ENCODE results near the gene LLGL2.

LLGL2 gene

DNA sequence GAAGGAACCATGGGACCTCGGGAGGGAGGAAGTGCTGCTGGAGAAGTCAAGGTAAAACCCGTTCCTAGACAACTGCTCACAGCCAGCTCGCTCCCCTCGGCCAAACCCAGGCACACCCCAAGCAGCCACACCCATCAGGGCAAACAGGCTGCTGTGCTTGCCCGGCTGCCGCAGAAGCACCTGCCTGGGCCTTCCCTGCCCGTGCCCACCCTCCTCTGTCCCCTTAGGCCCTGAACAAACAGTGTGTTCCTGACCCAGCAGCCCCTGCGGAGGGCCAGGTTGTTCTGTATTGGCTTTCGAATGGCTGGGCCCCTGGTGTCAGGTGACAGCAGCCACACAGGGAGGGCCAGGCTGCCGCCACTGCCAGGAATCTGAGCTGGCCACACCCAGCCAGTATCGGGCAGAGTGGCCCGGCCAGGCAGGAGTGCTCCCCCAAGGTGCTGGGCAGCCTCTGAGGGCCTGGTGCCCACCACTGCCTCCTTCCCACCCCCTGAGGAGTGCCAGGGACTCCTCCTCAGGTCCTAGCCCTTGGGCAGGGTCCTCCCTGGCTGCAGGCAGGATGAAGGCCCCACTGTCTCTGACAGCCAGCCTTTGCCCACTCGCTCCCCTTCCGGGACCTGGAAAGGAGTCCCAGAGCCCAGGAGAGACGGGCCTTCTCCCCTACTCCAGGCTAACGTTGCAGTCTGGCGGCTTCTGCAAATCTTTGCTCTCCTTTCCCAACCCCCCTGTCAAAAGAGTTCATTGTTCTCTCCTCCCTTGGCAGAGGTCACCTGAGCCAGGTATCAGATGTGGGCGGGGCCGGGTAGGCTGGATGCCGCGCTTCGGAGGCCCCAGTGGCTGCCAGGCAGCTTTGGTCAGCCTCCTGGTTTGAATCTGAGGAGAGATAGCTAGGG is 24.0 kb downstream of the LLGL2 start:
- no peak for DNase-seq (ENCODE audit: low read depth in 2 of 2)

DNA sequence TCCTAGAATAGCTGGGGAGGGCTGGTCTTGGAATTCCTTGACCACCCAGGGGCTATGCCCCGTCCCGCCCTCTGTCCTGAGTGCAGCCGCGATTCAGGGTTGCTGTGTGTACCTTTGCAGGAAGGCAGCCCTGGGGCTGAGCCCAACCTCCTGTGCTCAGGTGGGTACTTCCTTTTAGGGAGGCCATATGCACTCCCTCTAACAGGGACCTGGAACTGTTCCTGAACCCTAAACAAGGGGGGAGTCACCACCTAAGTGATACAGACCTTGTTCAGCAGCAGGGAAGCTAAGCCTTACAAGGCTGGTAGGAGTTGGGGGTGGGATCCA is 24.6 kb downstream of the LLGL2 start:
- DNase-seq (ENCODE audit: low read depth in 2 of 2), result no peak

DNA sequence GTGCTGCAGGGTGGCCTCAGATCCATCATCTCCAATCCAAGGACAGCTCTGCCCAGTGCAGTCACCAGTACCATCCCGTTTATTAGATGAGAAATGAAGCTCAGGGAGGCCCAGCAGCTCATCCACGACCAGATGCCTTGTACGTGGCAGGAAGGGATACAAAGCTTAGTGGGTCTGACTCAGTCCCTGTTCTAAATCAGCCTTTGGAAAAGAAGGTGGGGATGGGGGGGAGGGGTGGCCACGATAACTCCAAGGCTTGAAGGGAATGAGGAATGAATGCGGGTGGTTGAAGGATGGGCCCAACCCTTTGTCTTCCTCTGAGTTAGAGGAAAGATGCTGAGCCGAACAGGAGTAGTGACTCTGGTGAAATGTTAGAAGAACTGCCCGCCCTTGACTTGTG is 25.8 kb downstream of the LLGL2 start:
- DNase-seq (ENCODE audit: low read depth in 2 of 2), result no peak

DNA sequence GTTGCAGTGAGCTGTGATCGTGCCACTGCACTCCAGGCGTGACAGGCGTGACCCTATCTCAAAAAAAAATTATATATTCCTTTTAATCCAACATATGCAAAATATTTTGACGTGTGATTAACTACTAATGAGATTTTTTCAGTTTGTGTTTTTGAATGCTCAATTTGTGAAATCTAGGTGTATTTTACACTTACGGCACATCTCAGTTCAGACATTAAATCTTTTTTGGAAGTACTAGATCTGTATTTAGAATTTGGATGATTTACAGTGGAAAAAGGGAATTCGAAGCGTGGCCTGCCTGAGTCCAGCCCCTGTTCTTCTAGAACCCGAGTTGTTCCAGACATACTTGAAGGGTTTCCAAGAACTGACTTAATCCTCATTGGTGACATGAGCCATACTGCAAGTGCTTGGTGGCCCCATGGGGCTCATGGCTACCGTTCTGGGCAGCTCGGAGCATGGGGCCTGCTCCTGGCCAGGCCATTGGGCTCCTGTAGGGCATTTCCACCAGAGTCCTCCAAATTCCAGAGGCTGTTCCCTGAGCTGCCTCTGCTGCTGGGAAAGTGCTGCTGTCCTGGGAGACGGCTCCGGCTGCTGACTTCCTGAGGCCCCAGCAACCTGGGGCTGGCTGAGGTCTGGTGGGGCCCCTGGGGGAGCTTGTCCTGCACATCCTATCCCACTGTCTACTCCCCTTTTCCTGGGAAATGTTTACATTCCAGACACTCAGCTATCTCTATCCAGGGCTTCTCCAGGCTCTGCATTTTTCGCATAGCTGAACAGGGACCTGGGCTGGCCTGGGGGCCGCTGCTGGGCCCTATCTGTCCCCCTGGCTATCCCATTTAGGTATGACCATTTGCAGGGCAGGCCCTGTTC is 27.2 kb downstream of the LLGL2 start:
- DNase-seq (ENCODE audit: low read depth in 2 of 2), result no peak

DNA sequence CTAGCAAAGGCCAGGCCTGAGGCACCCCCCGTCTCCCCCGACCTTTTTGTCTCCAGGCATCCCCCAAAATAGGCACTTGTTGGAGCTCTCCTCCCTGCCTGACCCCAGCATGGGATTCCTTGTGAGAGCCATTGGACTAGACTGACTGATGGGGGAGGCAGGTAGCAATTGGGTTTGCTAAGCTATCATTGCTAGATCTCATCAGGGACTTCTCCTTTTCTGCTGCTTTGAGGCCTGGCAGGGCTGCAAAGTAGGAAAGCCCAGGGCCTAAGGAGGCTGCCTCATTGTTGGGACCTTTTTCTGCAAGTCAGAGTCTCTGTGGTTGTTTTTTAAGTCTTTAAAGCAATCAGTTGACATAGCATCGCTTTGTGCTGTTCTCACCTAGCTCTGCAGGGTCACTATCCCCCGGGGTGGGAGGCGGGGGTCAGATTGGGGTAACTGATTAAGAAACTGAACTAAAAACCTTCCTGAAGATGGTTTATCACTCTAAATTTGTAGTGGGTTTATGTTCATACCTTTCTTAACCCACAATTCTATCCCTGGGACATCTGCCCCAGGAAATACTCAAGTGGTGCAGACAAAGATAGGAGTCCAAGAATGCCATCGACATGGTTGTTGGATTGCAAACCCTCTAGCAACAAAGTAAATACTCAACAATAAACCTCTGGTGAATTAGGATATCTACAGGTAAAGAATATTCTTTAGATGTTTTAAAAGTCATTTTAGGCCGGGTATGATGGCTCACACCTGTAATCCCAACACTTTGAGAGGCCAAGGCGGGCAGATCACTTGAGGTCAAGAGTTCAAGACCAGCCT is 28.0 kb downstream of the LLGL2 start:
- no peak for DNase-seq (ENCODE audit: low read depth in 2 of 2)

DNA sequence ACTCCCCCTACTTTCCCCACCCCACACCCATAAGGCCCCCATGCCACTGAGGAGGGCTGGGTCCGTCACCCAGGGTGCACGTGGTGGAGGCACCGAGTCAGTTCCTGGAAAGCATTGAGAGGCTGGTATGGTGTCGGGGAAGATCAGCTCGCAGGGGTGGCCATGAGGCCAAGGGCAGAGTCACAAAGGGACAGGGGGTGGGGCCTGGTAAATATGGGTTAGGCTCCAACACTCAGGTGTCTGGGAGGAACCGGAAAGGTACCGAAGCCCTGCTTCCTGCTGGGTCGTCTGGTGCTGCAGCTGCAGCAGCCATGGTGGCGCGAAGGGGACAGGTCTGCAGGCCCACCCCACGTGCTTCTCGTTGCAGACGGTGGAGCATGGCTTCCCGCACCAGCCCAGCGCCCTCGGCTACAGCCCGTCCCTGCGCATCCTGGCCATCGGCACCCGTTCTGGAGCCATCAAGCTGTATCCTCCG is 30.2 kb downstream of the LLGL2 start:
- no peak for DNase-seq (ENCODE audit: low read depth in 2 of 2)

DNA sequence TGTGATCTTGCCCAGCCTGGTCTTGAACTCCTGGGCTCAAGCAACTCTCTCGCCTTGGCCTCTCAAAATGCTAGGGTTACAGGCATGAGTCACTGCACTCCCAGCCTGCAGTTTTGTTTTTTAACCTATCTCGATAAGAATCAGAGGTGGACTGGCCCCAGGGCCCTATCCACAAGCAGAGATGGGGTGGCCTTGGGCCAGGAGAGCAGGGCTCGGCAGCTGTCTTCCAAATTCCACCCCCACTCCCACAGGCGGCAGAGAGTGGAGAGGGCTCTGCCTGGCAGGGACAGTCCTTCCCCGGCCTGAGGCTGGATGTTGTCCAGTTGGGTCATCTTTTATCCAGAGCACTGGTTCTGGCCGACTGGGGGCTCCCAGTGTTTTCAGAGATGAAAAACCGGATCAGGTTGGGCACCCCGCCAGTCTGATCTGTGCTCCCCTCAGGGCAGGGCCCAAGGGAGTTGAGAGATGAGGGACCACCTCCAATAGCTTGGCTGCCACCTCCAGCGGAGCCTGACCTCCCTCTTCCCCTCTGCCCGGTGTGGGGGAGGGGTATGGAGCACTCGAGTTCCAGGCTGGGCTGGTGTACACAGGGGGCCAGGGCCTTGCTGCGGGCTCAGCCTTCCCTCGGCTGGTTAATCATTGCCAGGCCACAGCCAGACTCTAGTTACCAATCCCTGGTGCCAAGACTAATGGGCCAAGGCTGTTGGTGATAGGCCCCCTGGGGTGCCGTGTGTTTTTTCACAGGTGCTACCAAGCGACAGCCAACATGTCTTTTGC is 31.8 kb downstream of the LLGL2 start:
- DNase-seq (ENCODE audit: low read depth in 2 of 2), result no peak

DNA sequence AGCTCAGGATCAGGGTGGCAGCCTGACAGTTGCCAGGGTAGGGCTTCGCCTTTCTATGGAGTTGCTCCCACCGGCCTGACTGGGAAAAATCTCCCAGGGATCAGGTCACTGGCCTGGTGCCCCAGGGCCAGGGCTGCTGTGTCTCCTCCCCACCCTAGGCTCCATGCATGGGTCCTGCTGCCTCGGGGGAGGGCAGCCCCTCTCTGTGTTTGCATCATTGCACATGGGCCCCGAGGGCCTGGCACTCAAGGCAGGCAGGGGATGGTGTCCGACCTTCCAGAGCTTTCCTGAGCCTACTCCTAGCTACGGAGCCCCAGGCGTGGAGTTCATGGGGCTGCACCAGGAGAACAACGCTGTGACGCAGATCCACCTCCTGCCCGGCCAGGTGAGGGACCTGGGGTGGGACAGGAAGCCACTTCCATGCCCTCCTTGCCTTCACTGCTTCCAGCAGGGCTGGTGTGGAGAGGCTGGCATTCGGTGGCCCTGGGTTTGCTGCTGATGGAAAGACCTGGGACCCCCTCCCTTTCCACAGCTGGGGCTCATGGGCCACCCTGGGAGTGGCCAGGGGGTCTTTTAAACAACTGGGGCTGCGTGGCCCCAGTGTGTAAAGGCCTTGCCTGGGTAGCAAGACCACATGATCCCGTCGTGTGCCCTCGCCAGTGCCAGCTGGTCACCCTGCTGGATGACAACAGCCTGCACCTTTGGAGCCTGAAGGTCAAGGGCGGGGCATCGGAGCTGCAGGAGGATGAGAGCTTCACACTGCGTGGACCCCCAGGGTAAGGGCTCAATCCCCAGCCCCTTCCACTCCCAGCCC is 32.6 kb downstream of the LLGL2 start:
- no peak for DNase-seq (ENCODE audit: low read depth in 2 of 2)

DNA sequence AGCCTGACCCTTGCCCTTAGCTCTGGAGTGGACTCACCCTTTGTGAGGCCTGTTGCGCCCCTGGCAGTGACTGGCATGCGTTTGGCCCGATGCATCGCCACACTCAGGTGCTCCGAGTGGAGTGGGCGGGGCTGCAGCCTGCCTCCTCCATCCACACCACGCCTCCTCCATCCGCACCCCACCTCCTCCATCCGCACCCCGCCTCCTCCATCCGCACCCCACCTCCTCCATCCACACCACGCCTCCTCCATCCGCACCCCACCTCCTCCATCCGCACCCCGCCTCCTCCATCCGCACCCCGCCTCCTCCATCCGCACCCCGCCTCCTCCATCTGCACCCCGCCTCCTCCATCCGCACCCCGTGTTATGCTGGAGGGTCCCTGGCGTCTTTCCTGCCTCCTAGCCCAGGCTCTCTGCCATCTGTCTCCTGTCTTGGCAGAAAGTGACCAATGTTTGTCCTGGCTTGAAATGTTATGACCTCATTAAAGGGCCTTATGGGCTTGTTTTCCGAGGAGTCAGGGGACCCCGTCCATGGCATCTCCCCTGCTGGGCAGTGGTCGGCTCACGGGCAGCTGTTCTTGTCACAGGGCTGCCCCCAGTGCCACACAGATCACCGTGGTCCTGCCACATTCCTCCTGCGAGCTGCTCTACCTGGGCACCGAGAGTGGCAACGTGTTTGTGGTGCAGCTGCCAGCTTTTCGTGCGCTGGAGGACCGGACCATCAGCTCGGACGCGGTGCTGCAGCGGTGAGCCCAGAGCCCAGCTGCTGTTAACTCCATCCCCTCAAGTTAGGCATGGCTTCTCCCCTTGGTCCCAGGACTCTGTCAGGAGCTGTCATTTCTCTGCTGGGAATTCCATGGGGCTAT is 33.4 kb downstream of the LLGL2 start:
- DNase-seq (ENCODE audit: low read depth in 2 of 2), result no peak

DNA sequence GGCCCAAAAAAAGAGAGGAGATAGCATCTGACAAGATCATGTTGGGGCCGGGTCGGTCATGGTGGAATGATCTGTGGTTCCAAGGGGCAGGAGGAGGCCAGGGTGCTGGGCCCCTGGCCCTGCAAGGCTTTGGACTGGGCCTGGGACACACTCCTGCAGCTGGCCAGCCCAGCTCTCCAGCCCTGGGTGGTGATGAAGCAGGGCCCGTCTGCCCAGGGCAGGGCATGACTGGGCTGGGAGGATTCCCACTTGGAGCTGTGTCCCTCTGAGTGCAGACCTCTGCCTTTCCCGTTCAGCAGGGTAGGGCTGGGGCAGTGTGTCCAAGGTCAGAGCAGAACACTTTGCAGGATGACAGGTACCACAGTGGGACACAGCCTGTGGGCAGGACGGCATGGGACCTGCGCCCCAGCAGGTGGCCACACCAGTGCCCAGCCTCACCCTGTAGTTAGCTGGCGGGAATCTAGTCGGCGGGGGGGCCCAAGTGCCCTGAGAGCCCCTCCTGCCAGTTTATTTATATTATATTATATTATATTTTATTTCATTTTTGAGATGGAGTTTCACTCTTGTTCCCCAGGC is 34.5 kb downstream of the LLGL2 start:
- no peak for DNase-seq (ENCODE audit: low read depth in 2 of 2)

DNA sequence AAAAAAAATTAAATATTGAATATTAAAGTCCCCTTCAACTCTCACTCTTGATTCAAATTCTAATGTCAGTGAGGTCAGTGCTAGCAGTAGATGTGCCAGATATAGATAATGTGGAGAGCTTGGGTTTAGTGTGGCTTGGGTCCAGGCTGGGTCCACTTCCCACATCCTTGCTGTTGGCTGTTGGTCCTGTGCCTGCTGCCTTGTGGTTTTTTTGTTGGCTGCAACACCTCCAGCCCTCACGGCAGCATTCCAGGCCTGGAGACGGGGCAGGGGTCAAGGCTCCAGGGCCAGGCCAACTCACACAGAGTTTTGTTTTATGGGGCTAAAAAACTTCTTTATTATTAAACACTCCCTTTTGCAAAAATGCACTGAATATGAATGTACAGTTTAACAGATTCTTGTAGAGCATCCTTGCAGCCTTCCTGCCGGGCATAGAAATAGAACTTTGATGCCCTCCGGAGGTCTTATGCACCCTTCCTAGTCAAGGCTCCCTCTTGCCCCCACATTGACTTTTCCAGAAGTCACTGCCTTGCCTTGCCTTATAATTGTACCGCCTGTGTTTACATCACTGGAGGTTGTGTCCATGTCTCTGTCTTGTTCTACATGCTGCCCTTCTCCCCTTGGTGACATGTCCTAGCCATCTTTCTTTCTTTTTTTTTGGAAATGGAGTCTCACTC is 36.6 kb downstream of the LLGL2 start:
- no peak for DNase-seq (ENCODE audit: low read depth in 2 of 2)

DNA sequence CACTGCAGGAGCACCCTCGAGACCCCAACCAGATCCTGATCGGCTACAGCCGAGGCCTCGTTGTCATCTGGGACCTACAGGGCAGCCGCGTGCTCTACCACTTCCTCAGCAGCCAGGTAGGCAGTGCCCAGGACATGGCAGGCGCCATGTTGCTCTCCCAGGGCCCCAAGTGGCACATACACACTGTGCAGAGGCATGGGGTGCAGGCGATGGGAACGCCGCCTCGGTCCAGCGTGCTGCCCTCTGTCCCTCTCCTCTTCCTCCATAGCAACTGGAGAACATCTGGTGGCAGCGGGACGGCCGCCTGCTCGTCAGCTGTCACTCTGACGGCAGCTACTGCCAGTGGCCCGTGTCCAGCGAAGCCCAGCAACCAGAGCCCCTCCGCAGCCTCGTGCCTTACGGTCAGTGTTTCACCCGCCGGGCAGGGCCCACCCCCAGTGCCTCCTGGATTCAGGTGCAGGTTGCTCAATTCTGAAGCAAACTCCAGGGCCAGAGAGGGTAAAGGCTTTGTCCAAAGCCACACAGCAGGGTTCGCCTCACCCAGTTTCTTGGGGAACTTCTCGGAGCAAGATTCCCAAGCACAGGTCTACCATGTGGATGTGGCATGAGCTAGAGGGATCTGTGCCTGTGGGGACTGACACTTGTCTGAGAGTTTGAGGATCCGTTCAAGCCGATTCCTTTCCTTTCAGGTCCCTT is 37.7 kb downstream of the LLGL2 start:
- DNase-seq (ENCODE audit: low read depth in 2 of 2), result no peak

DNA sequence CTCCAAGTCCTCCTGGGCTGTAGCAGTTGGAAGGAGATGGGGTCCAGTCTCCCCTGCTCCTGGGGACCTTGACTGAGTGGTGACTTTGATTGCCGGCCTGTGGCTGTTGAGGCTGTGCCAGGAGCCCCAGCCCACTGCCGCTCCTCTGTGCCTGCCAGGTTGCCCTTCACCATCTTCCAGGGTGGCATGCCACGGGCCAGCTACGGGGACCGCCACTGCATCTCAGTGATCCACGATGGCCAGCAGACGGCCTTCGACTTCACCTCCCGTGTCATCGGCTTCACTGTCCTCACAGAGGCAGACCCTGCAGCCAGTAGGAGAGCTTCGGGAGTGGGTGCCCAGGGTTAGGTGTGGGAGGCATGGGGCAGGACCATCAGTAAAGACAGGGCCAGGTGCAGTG is 38.7 kb downstream of the LLGL2 start:
- DNase-seq (ENCODE audit: low read depth in 2 of 2), result no peak

DNA sequence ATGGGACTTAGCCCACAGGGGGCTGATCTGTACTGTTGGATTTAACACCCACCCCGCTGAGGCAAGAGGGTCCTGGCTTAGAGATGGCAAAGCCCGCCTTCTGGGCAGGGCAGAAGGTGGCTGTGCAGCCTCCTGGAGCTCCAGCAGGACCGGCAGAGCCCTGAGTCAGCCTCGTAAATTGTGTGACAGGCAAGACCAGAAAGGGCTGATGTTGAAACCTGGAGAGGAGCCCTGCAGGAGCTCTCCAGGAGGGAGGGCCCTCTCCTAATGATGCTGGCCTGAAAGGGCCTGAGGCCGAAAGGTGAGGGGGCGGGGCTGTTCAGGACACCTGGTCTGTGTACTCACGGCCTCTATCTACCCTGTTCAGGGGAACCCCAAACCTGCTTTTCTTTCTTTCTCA is 39.6 kb downstream of the LLGL2 start:
- no peak for DNase-seq (ENCODE audit: low read depth in 2 of 2)

DNA sequence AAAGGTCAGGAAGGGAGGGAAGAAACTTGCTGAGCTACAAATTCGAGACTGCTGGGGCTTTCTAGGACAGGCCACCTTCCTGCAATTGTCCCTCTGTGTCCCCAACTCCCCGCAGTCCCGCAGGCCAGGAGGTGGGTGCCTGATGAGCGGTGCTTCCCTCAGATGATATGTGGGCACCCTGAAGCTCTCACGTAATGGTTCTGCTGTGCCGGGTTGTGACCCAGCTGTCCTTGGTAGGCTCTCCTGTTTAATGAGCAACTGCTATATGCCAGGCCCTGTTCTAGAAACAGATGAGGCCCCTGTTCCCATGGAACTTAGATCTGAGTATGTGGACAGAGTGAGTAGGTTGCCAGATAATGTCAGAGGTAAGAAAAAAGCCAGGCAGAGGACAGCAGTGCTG is 40.1 kb downstream of the LLGL2 start:
- no peak for DNase-seq (ENCODE audit: low read depth in 2 of 2)

DNA sequence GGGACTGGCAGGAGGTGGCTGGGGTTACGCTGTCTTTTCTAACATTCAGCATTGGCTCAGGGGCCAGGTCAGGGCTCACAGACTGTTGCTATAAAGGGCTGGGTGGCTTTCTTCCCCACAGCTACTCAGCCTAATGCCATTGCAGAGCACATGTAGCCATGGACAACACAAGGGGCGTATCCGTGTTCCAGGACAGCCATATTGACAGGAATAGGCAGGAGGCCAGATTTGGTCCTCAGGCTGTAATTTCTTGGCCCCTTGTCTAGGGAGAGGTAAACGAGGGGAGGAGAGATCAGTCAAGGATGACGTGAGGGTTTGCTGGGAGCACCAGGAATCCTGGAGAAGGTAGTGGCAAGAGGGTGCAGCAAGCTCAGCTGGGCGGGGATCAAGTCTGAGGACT is 40.9 kb downstream of the LLGL2 start:
- DNase-seq (ENCODE audit: low read depth in 2 of 2), result no peak

DNA sequence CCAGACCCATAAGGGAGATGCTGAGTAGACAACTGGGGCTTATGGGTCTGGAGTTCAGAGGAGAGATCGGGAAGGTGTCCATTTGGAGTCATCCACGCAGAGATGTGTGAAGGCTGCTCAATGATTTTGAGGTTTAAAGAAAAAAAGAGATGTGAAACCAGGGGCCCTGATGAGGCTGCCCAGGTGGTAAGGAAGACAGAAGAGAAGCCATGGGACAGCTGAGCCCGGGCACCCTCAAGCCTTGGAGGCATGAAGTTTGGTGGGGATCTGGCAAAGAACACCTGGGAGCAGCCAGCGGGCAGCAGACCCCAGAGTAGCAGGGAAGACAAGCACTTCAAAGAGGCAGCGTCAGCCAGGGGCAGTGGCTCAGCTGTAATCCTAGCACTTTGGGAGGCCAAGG is 41.3 kb downstream of the LLGL2 start:
- DNase-seq (ENCODE audit: low read depth in 2 of 2), result no peak

Measured in stimulated activated CD8-positive, alpha-beta memory T cell treated with anti-CD3 and anti-CD28 coated beads, Interleukin-7, amount 100 ng/mL, for 4 hours (primary cell).